Activated naive CD8-positive, alpha-beta T cell treated with anti-CD3 and anti-CD28 coated beads, Interleukin-2, amount 50 U/mL, for 16 hours (primary cell): ENCODE results near the gene KNSTRN.
A peak's percentile ranks its signal among the peaks of the same experiment; 100 is the strongest.

ENCODE experiments used
- DNase-seq: peaks from one replicate; pipeline ENCODE4 v3.0.0-alpha.2; 2020; ENCODE audit warnings: low read depth, low spot score

The KNSTRN gene

GRCh38 chr15:40365624-40366456 is 16.7 kb upstream of the KNSTRN start:
- DNase-seq: no peak

DNA sequence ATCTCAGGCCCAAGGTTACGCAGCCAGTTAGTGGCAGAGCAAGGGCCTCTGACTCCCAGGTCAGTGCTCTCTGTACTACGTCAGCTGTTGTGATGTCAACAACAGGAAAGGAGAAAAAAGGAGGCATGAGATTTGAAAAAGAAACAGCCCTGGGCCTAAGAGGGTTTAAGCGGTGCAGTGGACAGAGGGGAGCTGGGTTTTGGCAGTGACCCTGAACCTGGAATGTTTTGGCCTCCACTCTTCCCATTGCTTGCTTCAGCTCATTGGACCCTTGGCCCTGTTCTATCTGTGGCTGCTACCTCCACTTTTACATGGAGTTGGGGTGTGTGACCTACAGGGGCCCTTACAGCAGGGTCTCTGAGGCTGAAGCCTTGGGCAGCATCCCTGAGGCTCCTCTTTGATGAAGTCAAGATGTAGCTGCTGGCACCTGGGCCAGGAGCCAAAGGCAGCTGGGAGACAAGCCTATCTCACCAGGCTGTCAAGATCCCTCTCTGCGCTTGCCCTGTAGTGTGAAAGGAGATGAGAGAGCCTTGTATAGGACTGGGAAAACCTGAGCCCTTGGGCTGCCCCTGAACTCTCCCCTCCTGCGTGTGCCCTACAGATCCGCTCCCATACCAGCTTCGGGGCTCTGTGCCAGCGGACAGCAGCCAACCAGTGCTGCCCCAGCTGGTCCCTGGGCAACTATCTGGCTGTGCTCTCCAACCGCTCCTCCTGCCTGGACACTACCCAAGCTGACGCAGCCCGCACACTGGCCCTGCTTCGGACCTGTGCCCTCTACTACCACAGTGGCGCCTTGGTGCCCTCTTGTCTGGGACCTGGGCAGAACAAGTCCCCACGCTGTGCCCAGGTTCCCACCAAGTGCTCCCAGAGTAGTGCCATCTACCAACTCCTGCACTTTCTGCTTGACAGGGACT is 15.8 kb upstream of the KNSTRN start:
- no peak for DNase-seq

- no peak for DNase-seq
Observed at GRCh38 chr15:40367371-40367685, 15.2 kb upstream of the KNSTRN start.

- peak; percentile 57 for DNase-seq
Observed at GRCh38 chr15:40367686-40368611, 14.6 kb upstream of the KNSTRN start.

- DNase-seq: no peak
Observed at GRCh38 chr15:40368719-40369473, 13.6 kb upstream of the KNSTRN start.

DNA sequence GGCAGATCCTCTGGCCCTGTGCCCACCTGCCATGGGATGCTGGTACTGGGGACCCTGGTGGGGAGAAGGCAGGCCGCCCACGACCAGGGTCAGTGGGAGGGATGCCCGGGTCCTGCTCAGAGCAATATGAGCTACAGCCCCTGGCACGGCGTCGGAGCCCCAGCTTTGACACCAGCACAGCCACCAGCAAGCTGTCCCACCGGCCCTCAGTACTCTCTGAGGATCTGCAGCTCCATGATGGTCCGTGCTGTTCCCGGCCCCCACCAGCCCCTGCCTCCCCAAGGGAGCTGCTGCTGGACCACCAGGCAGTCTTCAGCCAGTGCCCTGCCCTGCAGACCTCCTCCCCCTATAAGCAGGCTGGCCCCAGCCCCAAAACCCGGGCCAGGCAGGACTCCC is 13.0 kb upstream of the KNSTRN start:
- DNase-seq: no peak

- DNase-seq: no peak
Observed at GRCh38 chr15:40369971-40370370, 12.6 kb upstream of the KNSTRN start.

DNA sequence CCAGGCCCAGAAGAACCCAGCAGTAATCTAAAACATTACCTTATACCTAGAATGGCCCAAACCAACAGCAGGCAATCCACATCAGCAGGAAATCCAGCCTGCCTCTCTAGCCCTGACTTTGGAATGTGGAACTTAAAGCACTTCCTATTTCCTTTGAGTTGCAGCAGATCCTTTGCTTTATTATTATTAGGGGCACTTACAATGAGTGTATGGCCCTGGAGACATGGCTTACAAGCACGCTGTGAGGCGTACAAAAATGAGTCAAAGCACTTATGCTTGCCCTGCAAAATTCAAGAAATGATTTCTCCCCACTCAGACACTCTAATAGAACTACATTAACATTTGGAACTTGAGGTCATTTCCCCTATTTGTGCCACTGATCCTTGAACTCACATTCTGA is 9.5 kb upstream of the KNSTRN start:
- DNase-seq: no peak

- no peak for DNase-seq
Observed at GRCh38 chr15:40377606-40378005, 4.9 kb upstream of the KNSTRN start.

DNA sequence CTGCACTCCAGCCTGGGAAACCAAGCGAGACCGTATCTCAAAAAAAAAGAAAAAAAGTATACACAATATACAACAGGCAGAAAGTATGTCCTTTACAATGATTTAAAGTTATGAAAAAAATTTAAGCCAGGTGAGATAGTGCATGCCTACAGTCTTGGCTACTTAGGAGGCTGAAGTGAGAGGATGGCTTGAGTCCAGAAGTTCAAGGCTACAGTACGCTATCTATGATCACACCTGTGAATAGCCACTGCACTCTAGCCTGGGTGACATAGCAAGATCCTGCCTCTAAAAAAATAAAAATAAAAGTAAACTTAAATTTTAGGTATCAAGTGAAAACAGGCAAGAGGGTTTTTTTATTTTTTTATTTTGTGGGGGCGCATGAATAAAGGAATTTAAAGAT is 3.1 kb upstream of the KNSTRN start:
- DNase-seq: no peak

DNA sequence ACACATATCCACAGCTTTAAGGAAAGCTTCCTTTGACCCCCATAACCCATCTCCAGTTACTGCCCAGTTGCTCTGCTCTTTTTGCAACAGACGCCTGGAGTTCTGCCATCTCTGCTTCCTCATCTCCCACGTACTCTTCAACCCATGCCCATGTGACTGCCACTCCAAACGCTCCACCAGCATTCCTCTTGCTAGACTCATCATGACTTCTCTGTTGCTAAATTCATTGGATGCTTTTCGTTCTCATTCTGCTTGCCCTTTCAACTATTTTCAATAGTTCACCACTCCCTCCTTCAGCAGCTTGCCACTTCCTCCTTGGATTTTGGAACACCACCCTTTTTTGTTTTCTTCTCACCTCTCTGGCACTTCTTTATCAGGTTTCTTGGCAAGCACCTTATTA is 2.7 kb upstream of the KNSTRN start:
- no peak for DNase-seq

- no peak for DNase-seq
Observed at GRCh38 chr15:40380636-40381035, 1.9 kb upstream of the KNSTRN start.

DNA sequence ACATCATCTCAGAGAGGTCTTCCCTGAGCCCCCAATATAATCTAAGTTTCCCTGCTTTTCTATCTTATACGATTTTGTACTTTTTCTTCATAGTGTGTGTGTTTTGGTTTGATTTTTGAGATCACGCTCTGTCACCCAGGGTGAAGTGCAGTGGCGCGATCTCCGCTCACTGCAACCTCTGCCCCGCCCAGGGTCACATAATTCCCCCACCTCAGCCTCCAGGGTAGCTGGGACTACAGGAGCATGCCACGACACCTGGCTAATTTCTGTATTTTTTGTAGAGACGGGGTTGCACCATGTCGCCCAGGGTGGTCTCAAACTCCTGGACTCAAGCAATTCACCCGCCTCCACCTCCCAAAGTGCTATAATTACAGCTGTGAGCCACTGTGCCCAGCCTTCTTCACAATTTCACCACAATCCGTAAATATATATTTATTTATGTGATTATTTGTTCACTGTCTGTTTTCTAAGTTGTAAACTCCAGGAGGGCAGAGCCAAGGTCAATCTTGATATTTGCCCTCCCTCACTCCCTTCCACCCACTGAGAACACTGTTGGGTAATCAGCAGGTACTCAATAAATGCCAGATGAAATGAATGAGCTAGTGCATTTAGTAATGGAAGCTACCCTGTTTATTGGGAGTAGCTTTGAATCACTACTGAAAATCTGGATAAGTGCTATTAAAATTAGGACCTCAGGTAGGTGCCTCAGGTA is 547 bp upstream of the KNSTRN start:
- no peak for DNase-seq

DNA sequence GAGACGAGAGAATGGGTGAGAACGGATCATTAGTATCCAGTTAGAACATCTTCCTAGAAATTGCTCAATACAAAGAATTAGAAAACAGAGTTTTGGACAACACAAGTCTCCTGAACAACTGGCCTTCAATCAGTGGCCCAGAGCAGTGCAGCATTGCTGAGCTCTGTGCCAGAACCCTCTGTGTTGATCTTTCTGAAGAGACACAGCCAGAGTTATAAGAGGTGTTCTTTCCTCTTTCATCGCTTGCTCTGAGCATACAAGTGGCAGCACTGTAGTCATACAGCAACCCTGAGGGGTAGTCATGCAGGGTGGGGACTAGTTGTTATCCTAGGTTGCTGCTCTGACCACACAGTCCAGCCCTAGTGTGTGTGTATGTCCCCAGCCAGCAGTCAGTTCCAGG is 4.0 kb downstream of the KNSTRN start:
- no peak for DNase-seq

- DNase-seq: no peak
Observed at GRCh38 chr15:40388941-40389823, 6.7 kb downstream of the KNSTRN start.

GRCh38 chr15:40389824-40390595 is 7.5 kb downstream of the KNSTRN start:
- no peak for DNase-seq

DNA sequence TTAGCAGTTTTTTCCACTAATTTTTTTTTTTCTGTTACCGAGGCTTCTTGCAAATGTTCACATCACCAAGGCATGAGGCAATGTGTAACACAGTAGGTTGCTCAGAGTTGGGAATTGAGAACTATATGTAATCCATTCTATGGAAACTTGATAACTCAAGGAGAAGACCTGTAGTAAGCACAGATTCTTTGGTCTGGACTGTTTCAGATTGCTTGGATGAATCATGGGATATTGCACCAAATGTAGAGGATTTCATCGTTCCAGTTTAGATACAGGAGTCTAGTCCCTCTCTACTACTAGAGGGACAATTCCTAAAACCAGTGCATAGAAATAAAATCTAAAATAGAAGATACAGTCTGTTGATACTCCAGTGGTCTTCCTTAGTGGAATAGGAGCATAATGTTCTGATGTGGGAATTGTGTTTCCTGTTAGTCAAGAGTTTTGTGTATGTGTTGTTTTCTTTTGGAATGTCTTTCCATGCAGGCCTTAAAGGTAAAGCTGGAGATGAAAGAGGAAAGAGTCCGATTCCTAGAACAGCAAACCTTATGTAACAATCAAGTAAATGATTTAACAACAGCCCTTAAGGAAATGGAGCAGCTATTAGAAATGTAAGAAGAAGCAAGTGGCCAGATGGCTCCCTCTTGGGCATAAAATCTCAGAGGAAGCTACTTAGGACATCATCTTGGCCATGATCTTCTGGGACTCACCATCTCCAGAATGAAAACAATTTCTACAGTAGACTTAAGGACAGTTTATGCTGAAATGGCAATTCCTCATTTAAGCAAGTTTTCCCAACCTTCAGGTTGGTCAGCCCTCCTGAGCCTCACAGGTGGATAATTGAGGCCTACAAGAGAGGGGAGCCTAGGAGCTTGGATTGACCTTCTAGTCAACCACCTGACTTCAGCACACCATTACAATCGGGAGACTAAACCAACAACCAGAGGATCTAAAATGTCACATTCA is 10.7 kb downstream of the KNSTRN start:
- no peak for DNase-seq
